HG02759 (cell line): ENCODE data around the gene COA1.
"Not testable (repeated sequence)": the region's sequence is repeated elsewhere in the genome, so short reads cannot be mapped to it uniquely, and the experiment has no call there.

Source experiments
- ATAC-seq: cut with Tn5 transposase; IDR thresholded peaks from one replicate; pipeline ENCODE4 v1.9.1; 2021; ENCODE audit warnings: mild to moderate bottlenecking, moderate library complexity; ENCODE audit not compliant: unreplicated experiment

The COA1 gene

DNA sequence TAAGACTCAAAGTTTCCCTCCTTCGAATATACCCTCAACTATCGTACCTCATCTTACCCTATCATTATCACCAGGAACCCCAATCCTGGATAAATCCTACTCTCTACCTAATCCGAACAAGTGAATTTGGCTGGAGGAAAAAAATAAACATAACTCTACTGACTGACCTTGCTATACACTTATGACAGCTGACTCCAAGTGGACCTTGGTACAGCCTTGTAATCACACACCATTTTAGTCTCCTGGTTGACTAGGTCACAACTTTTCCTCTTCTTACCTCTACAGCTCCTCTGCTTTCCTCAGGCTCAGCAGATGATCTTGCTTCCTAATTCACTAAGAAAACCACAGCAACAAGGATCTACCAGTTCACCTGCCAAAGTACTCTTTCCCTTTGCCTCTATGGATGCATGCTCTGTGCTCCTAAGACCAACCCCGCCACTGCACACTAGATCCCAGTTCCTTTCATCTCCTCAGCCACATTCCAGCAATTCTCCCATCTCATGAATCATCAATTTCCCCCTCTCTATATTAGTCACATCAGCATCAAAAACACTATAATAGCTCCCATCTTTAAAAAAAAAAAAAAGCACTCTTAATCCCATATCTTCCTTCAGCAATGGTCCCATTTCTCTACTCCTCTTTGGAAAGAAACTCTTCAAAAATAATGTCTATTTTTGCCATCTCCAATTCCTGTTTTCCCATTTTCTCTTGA is 35.5 kb downstream of the COA1 start:
- no peak for ATAC-seq

DNA sequence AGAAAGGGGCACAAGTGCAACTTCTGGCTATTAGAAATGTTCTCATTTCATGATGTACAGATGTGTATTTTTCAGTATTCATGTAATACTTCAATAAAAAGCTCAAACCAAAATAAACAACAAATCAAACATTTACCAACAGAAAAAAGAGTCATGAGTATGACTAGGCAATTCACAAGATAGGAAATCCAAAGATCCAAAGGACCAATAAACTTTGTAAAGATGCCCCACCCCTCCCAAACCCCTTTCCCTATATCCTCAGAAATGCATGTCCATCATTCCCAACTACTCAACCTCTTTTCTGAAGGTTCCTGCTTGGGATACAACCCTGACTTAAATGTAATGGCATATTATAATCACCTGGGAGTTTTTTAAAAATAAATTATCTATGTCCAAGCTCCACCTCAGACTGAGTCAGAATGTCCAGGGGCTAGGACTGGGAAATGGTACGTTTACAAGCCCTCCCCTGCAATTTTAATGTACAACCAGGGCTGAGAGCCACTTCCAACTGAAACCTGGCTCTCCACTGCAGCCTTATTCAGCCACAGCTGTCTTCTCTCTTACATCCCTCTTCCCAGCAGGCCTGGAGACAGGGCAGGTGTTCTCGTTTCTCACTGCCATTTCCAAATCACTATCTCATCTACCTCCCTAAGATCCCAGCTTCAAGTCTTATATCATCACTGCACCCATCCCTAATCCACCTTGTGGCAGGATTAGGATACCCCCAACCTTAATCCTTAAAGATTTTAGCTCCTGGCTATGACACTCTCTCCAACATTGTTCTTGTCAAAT is 36.5 kb downstream of the COA1 start:
- ATAC-seq: no peak

DNA sequence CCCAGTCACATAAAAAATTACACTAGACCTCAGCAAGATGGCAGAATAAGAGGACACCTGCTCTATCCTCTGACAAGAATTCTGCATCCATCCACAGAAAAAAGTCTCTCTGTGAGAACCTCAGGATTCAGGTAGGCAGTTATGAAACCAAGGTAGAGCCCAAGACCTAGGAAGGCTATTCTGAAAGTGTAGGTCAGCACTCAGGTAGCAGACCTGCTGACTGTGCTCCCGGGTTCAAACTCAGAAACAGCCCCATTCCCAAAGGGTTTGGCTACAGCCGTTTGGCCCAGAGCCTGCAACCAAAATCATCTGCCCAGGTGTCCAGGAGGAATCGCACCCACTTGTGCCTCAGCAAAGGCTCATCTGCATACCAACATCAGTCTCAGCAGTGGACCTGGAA is 37.7 kb downstream of the COA1 start:
- ATAC-seq: no peak

DNA sequence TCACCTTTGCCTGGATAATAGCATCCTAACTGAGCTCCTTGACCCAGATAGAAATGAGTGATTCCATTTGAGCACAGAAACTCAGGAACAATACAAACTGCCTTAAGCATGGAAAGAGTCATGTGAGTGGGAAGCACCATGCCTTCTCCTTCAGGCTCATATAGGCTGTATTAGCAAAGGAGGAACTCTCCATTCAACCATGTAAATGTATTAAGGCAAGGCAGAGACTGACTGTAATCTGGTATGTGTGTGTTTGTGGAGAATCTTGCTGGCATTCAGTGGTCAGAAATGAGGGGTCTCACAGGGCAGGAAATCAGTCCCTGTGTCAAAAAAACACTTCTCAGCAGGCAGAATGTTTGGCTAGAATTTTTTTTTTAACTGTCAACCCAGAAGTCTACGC is 40.2 kb downstream of the COA1 start:
- ATAC-seq: no peak

DNA sequence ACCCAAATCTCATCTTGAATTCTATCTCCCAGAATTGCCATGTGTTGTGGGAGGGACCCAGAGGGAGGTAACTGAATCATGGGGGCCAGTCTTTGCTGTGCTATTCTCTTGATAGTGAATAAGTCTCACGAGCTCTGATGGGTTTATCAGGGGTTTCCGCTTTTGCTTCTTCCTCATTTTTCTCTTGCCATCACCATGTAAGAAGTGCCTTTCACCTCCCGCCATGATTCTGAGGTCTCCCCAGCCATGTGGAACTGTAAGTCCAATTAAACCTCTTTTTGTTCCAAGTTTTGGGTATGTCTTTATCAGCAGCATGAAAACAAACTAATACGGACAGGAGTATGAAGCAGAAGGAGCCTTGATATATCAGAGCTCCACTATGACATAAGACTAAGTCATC is 41.5 kb downstream of the COA1 start:
- ATAC-seq: not testable (repeated sequence)

DNA sequence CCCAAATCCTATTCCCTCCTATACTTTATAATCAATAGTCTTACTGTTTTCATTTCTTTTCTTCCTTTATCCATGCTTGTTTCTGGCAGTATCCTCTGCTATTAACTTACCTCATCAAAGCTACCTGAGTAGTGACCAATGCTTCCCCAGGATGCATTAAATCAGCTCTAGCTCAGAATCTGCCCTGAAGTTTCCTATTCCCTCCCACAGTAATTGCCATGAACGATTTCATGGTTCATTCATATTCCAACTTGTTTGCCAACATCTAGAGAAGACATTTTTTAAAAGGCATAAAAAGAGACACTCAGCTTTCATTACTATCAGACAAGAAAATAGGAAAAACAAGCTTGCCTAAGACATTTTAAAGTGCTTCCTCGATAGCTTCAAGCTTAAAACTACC is 42.3 kb downstream of the COA1 start:
- no peak for ATAC-seq

DNA sequence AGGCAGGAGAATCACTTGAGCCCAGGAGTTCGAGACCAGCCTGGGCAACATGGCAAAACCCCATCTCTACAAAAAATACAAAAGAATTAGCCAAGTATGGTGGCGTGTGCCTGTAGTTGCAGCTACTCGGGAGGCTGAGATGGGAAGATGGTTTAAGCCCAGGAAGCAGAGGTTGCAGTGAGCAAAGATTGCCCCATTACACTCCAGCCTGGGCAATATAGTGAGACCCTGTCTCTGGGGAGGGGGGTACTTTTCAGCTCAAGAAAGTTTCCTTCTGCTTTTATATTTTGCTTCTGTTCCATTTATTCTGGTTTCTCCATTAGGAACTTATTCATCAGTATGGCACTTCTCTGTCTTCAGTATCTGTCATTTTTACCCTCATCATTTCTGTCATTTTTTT is 48.6 kb downstream of the COA1 start:
- no peak for ATAC-seq

DNA sequence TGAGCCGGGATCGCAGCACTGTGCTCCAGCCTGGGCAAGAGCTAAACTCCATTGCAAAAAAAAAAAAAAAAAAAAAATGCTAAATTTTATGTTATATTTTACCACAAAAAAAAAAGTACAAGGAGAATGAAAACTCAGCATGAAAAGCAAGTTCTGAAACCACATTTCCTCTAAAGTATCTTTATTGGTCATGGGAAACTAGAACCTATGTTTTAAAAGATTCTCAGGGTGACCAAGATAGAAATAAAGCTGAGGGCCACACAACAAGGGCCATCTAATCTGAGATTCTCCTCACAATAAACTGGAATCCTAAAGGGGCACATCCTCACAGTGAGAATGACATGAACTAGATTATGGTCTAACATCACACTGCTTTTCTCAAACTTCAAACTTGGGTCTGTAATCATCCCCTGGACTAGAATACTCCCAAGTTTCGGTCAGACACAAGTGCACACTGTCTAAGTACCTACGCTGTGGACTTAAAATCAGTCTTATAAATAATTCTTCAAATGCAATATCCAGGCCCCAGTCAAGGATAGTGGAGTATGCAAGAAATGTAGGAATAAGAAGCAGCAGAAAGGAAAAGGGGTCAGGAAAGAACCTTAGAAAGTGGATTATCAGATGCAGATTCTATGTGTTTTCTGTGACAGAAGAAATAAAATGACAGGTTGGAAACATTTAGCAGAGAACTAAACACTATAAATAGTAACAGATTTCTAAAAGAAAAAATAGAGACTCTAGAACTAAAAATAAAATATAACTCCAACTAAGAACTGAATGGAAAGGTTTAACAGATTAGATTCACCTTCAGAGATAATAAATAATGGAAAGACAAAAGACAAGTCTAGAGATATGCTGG is 49.9 kb downstream of the COA1 start:
- no peak for ATAC-seq

DNA sequence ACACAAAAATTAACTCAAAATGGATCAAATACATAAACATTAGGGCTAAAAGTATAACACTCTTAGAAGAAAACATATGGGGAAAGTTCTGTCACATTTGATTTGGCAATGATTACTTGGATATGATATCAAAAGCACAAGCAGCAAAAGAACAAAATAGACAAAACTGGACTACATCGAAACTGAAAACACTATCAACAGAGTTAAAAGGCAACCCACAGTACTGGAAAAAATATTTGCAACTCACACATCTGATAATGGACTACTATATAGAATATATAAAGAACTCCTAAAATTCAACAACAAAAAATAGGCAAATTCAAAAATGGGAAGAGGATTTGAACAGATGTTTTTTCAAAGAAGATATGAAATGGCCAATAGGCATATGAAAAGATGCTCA is 51.0 kb downstream of the COA1 start:
- ATAC-seq: no peak

DNA sequence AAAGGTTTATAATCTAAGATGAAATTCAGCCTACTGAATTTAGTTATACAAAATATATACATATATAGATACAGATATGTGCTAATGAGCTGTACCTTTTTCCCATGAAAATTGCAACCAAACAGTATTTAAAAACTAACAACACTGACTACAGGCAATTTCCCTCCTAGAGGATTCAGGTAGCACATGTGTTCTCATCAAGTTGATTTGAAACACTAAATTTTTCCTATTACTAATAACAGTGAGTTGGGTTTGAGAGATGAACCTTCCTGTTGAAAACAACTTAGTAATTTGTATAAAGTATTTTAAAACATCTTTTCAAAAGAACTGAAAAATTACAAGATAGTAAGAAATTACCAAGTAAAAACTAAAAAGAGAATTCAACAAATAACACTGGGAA is 51.5 kb downstream of the COA1 start:
- ATAC-seq: no peak

DNA sequence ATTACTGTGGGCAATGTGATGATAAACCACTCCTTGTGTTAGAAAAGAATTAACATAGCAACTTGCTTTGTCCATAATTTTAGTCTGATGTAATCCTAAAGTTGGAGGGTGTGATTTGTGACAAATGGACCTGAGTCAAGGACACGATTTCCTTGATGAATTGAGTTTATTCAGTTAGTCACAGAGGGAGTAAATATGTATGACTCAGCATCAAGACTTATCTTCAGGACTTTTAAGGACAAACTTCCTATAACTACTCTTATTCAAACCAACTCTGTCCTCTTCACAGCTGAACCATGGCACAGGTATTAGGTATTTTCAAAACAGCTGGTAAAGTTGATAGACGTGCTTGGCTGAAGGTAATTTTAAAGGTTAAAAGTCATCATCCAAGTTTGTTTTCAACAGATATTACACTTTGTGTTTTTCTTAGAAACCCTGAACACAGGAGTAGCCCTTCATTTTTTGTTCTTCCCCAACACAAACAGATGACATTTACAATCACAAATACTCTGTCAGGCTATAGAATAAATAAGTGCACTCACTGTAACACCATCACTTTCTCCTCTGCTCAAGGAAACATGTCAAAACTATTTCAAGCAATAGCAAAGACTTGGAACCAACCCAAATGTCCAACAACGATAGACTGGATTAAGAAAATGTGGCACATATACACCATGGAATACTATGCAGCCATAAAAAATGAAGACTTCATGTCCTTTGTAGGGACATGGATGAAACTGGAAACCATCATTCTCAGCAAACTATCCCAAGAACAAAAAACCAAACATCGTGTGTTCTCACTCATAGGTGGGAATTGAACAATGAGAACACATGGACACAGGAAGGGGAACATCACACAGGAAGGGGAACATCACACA is 54.5 kb downstream of the COA1 start:
- no peak for ATAC-seq

DNA sequence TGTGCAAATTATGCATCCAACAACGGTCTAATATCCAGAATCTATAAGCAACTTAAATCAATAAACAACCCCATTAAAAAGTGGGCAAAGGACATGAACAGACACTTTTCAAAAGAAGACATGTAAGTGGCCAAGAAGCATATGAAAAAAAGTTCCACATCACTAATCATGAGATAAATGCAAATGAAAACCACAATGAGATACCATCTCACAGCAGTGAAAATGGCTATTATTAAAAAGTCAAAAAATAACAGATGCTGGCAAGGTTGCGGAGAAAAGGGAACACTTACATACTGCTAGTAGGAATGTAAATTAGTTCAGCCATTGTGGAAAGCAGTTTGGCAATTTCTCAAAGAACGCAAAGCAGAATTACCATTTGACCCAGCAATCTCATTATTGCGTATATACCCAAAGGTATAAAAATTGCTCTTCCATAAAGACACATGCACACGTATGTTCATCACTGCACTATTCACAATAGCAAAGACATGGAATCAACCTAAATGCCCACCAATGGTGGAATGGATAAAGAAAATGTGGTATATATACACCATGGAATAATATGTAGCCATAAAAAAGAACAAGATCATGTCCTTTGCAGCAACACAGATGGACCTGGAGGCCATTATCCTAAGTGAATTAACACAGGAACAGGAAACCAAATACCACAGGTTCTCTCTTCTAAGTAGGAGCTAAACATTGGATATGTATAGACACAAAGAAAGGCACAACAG is 55.9 kb downstream of the COA1 start:
- ATAC-seq: not testable (repeated sequence)

DNA sequence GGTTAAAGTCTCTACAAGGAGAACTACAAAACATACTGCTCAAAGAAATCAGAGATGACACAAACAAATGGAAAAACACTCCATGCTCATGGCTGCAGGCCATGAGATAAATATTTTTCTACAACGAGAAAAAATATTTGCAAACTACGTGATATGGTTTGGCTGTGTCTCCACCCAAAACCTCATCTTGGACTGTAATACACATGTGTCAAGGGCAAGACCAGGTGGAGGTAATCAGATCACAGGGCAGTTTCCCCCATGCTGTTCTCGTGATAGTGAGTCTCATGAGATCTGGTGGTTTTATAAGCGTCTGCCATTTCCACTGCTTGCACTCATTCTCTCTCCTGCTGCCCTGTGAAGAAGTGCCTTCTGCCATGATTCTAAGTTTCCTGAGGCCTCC is 57.8 kb downstream of the COA1 start:
- ATAC-seq: no peak

DNA sequence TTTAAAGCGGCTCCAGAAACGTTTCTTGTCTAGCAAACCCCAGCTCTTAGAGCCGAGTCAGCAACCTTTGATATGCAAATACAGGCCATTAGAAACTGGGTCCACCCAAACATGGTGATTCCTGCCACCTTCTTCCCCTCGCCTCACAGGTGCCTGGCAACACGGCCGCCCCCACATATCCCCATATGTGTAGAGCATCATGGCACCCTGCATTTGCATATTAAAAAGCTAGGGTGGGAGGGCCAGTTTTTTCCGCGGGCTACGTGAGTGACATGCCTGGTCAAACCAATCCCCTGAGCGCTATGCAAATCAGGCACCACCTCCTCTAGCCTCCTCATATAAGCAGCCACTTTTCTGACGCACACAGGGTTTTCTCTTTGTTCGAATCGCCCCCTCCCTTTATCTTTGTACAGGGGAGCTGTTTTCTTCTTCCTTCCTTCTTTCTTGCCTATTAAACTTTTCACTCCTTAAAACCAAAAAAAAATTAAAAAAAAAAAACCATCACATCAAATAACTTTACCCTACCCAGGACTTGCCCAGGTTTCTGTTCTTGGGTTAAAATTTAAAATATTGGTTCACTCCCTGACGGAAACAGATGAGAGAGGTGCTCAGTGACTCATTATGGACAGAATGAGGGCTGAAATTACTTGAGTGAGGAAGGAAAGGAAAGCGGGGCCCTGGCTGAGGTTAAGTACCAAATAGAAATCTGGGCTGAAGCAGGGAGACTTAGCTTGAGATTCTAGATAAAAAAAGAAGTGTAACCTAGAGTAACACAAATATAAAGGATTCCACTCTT is 59.8 kb downstream of the COA1 start:
- ATAC-seq: no peak

DNA sequence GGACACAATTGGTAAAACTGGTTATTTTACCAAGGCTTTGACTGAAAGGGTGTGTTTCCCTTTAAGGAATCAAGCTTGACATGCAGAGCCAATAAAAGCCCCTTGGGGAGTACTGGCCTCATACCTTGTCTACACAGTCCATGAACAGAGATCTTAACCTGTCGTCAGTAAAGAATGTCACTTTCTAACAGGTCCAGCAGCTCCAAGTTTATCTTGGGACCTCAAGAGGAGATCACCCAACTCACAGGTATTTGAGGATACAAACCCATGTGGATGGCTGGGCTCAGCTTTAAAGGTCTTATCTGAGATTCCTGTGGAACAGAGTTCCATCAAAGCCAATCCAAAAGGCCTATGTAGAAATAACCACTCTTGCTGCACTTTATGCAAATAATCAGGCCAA is 61.3 kb downstream of the COA1 start:
- no peak for ATAC-seq

DNA sequence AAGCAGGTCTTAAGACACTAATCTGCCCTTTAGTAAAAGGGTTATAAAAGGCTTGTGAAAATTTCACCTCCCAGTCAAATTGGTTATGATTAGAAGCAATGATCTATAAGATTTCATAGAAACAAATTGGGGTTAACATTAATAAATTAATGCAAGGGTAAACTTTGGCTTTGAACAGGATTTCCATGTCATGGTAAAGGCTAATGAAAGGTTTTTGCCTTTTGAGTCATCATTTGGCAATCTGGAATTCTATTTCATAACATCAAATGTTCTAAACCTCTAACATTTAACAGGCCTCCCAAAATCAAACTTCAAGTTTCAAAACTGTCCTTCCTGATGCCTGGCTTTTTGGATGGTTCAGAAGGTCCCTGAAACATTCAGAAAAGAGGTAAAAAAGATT is 62.4 kb downstream of the COA1 start:
- no peak for ATAC-seq

DNA sequence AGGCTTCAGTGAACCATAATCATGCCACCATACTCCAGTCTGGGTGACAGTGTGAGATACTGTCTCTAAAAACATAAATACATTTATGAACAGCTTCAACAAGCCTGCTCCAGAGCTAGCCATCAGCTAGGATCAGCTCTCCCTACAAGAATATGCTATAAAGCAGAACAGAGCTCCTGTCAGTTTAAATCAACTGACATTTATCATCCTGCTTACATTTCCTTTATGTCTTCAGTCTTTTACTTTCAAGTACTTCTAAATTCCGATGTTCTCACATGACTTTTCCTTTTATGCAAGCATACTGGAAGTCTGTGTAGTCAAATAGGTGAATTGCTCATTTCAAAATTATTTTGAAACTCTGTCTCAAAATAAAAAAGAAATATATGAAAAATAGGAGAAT is 64.6 kb downstream of the COA1 start:
- no peak for ATAC-seq

DNA sequence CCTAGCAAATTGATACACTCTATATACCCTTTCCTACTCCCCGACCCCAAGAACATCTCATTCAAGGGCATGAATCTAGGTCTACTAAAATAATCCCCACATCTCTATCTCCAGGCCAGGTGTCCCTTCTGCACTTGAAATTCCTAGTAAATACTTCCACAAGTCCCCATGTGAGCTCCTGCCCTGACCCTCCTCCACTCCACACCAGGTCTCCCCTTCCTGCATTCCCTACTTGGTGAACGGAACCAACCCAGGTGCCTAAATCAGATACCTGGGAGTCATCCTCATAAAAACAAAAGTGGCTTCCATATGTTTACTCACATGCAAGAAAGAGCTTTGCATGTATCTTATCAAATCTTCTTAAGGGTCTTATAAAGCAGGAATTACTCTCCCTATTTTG is 69.2 kb downstream of the COA1 start:
- ATAC-seq: no peak

DNA sequence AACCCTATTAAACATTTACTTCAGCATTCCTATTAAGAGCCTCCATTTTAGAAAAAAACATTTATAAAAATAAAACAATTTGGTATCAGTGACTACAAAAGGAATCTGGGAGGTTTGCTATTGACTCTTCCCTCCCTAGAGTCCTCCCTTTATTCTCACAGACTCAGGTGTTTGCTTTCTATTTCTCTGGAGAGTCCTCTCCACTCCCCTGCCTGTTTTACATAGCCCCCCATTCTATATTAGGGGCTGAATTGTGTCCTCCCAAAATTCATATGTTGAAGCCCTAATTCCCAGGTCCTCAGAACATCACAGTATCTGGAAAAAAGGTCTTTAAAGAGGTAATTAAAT is 69.8 kb downstream of the COA1 start:
- ATAC-seq: no peak
